KOPT-K1 (cell line): ENCODE results near the gene MAP4K3.
"Not testable (repeated sequence)": the region's sequence is repeated elsewhere in the genome, so short reads cannot be mapped to it uniquely, and the experiment has no call there.

ENCODE experiments used
- H3K27ac ChIP-seq: fragments of 200-600 bp; sonication (generic); 2 replicates; pipeline ENCODE4 v1.5.1; 2016; ENCODE audit warnings: antibody characterized with exemption, mild to moderate bottlenecking, low read depth, low read length; ENCODE audit not compliant: poor library complexity, severe bottlenecking
- H3K36me3 ChIP-seq: fragments of 200-600 bp; sonication (generic); 2 replicates; pipeline ENCODE4 v1.5.1; 2017; ENCODE audit warnings: antibody characterized with exemption, mild to moderate bottlenecking, low read length, moderate library complexity; ENCODE audit not compliant: insufficient read depth
- H3K9me3 ChIP-seq: fragments of 200-600 bp; sonication (generic); 2 replicates; pipeline ENCODE4 v1.5.1; 2017; ENCODE audit warnings: antibody characterized with exemption, low read length, mild to moderate bottlenecking; ENCODE audit not compliant: insufficient read depth, poor library complexity, severe bottlenecking

The MAP4K3 gene

DNA sequence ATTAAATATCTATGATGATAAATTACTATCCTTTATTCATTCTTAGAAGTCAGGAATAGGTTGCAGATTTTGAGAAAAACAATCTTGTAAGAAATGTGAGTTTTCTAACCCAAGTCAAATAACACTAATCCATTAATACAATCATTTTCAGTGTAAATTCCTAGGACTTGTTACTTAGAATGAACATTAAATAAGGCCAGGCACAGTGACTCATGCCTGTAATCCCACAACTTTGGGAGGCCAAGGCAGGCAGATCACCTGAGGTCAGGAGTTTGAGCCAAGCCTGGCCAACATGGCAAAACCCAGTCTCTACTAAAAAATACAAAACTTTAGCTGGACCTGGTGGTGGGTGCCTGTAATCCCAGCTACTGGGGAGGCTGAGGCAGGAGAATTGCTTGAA, 147.5 kb downstream of the MAP4K3 start:
- Histone ChIP-seq H3K27ac (no peak overlapping the region), H3K9me3 (no peaks in the 10 kb centered on the region), H3K36me3 (peaks cover 67% of the 10 kb centered on the region)

DNA sequence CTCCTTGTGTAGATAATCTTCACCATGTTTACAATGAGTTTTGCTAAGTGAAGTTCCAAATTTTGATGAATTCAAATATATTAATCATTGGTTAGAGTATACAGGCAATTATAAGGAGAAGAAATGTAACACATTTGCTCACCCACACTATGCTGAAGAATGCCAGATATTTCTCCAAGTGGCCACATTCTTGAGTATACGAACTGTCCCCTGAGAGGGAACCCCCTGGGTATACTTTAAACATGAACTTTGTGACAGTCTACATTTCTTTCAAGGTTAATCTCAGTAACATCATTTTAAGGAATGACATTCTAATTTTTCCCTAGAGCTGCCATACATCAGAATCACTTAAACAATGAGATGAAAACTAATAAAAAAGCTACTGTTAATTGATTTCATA, 153.5 kb downstream of the MAP4K3 start:
- H3K27ac ChIP-seq: no peak overlapping the region
- H3K36me3 ChIP-seq: peaks cover 53% of the 10 kb centered on the region
- H3K9me3 ChIP-seq: no peaks in the 10 kb centered on the region

DNA sequence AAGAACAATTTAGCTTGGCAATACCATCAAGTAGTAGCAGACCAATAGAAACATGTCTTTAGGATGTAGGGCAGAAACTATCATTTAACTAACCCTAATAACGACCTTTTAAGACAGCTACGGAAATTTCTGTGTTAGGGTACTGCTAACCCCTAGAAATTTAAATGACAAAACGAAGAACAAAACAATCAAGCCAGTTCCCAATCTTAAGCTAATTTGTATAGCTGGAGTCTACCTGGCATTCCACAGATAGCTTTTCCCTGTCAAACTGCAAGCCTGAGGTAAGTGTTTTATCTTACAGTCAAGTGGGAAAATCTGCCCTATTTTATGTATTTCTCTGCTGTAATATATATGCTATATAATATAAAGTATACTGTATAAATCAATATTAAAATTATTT, 155.7 kb downstream of the MAP4K3 start:
- Histone ChIP-seq H3K9me3 (no peaks in the 10 kb centered on the region), H3K27ac (no peak overlapping the region), H3K36me3 (peaks cover 51% of the 10 kb centered on the region)

DNA sequence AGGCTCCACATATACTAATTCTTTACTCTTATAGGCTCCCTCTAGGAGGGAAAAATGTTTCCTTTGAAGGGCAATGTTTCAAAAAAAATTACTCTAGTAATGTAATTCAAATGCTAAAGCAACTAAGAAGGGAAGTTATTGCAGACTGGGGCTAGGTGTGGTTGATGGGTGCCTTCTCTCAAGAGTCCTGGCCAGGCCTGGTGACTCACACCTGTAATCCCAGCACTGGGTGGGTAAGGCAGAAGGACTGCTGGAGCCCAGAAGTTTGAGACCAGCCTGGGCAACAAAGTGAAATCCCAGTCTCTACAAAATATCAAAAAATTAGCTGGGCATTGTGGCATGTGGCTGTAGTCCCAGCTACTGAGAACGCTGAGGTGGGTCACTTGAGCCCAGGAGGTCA, 162.1 kb downstream of the MAP4K3 start:
- no peaks in the 10 kb centered on the region for H3K9me3 ChIP-seq
- H3K36me3 ChIP-seq: peaks cover 56% of the 10 kb centered on the region
- no peak overlapping the region for H3K27ac ChIP-seq

DNA sequence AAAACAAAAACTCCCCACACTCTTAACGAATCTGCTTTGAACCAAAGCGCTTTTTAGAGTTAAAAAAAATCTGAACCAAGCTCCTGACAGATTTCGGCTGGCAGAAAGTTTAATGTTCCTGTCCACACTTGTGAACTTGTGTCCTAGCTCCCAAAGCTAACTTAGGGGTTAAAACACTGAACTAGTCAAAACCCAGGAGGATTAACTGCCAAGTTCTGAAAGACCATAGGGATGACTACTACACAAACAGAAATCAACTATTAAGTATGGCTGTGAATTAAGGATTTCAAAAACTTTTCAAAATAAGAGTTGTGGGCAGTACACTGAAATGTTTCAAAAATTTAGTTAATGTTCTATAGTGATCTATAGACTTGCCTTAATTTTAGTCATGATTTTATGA, 167.1 kb downstream of the MAP4K3 start:
- Histone ChIP-seq H3K9me3 (no peaks in the 10 kb centered on the region), H3K27ac (no peak overlapping the region), H3K36me3 (peaks cover 32% of the 10 kb centered on the region)

DNA sequence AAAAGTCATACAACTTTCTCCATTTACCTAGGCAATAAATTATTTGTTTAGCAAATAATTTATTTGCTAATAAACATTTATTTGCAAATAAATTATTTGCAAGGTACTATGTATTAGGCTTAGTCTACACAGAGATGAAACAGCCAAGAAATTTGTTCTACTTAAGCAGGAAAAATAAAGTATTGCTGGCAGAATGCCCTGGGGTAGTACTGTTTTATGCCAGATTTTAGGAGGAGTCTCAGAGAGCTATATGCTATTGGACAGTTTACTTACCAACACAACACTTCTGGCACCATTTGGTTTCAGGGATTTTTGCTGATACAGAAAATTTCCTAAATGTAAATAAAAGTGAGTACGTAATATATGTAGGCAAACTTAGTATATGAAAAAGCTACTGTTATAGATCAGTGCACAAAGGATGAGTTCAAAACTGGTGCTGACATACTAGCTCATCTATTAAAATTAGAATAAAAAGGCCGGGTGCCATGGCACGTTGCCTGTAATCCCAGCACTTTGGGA, 170.1 kb downstream of the MAP4K3 start:
- peaks cover 30% of the 10 kb centered on the region for H3K36me3 ChIP-seq
- no peak overlapping the region for H3K27ac ChIP-seq
- H3K9me3 ChIP-seq: no peaks in the 10 kb centered on the region

DNA sequence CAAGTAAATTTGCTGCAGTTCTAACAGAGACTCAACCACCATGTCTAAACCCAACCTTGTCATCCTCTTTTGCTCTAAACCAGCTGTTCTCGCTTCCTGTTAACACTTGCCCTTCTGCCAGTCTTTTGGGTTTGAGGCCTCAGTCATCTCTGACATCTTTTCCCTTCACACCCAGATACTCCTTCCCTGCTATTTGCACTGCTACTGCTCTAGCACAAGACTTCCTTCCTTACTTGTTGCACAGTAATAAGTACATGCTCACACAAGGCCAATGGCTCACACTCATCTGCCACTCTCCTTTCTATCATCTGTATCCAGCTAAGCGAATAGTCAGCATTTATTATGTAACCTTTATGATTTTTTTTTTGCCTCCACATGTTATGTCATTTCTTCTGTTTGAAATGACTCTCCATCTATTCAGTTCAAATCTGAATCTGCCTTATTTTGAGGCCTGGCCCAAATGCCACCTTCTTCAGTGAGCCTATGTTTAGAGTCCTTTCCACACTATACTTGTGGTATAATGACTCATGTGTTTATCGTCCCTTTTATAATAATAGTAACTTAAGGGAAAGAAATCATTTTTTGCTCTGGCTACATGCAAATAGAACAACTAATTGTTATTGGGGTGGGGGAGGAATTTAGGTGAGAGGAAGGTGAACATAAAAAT, 170.8 kb downstream of the MAP4K3 start:
- no peak overlapping the region for H3K27ac ChIP-seq
- H3K36me3 ChIP-seq: peaks cover 23% of the 10 kb centered on the region
- H3K9me3 ChIP-seq: no peaks in the 10 kb centered on the region

DNA sequence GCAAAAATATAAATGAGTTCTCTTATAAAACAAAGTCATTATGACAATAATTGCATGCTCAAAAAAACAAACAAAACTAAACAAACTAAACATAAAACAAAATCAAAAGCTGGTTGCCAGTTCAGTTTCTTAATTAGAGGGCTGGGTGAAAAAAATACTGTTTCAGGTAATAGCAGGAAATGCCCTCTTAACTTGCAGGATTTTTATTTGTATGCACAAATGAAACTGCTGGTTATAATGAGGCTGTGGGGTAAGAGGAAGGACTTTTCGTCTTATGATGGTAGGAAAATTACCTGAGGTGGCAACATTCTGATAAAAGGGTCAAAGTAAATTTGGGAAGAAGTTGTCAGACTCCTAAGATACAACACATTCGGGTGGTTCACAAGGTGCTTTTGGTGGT, 171.8 kb downstream of the MAP4K3 start:
- Histone ChIP-seq H3K36me3 (peaks cover 27% of the 10 kb centered on the region), H3K27ac (no peak overlapping the region)

DNA sequence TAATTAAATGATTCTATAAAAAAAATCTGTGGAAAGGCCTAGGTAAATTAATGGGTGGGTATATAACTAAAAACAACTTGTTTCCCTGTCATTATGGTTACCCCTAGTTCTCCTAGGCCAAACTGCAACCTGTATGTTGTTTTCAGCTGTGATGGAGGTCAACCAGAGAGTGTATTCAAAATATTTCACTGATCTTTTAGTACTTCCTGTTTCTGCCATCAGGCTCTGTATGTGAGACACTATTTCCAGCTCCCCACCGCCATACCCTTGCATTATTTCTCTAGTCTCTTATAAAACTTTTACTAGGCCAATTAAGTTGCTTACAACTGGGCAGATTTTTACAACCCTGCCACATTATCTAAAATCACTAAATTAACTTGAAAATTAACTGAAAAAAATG, 172.4 kb downstream of the MAP4K3 start:
- H3K27ac ChIP-seq: no peak overlapping the region
- H3K36me3 ChIP-seq: peaks cover 27% of the 10 kb centered on the region
- no peaks in the 10 kb centered on the region for H3K9me3 ChIP-seq

More for the DNA sequence above, 171.8 kb downstream of the MAP4K3 start:
- H3K9me3 ChIP-seq: no peaks in the 10 kb centered on the region

DNA sequence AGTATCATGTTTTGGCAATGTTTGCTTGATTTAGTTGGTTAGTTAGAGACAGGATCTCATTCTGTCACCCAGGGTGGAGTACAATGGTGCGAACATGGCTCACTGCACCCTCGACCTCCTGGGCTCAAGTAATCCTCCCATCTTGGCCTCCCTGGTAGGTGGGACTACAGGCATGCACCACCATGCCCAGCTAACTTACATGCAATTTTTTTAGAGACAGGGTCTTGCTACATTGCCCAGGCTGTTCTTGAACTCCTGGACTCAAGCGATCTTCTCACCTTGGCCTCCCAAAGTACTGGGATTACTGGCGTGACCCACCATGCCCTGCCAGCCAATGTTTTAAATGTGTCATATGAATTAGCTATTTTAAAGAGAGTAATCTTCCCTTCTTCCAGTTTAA, 177.0 kb downstream of the MAP4K3 start:
- Histone ChIP-seq H3K36me3 (peaks cover 53% of the 10 kb centered on the region), H3K27ac (no peak overlapping the region), H3K9me3 (peaks cover 4% of the 10 kb centered on the region)

DNA sequence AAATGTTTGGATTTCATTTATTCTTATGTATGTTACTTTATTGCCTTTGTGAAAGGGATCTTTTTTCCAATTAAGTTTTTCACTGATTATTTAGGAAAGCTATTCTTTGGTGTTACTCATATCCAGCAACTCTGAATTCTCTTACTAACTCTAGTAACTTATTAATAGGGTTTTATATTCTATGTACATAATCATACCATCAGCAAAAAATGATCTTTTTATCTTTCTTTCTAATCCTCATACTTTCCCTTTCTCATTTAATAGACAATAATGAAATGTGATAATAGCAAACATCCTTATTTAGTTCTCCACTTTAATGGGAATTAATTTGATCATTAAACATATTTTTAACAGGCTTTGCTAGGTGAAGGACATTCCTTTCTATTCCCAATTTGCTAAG, 181.0 kb downstream of the MAP4K3 start:
- H3K27ac ChIP-seq: no peak overlapping the region
- H3K9me3 ChIP-seq: peaks cover 18% of the 10 kb centered on the region
- peaks cover 80% of the 10 kb centered on the region for H3K36me3 ChIP-seq

DNA sequence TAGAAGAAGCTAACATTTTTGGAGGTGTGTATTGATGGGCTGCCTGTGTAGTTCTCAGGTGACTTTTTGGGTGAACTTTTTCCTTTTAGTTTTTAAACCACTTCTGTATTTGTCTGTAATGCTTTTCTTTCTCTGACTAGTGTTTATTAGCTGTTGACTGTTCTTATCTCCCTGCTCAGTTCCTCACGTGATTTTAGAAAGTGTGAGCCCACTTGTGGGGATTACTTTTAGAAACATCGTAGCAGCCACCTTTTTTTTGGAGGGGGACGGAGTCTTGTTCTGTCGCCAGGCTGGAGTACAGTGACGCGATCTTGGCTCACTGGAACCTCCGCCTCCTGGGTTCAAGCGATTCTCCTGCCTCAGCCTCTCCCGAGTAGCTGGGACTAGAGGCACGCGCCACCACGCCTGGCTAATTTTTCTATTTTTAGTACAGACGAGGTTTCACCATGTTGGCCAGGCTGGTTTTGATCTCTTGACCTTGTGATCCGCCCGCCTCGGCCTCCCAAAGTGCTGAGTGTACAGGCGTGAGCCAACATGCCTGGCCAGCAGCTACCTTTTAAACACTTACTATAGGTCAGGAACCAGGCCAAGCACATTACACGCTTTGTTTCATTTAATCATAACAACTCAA, 184.1 kb downstream of the MAP4K3 start:
- H3K9me3 ChIP-seq: peaks cover 25% of the 10 kb centered on the region
- H3K36me3 ChIP-seq: peaks cover 69% of the 10 kb centered on the region
- no peak overlapping the region for H3K27ac ChIP-seq

DNA sequence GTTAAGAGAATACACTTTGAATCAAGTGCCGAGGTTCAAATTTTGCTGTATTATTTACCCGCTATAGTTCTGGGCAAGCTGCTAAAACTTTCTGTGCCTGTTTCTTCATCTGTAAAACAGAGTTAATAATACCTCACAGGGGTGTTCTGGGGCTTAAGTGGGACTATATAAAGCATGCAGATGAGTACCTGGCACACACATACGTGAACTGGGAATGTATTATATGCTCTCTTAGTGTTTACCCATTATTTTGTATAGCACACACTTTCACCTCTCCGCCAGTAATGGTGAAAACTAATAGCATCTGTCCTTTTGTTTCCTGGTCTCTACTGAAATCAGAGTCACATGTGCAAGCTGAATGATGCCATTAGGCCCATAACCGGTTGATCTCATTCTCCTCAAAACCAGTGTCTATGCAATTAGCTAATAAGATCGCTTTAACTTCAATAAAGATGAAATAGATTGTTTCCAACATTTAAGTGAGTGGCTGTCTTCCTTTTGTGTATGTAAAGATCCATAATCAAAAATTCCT, 189.5 kb downstream of the MAP4K3 start:
- peaks cover 20% of the 10 kb centered on the region for H3K9me3 ChIP-seq
- no peak overlapping the region for H3K27ac ChIP-seq
- peaks cover 32% of the 10 kb centered on the region for H3K36me3 ChIP-seq

DNA sequence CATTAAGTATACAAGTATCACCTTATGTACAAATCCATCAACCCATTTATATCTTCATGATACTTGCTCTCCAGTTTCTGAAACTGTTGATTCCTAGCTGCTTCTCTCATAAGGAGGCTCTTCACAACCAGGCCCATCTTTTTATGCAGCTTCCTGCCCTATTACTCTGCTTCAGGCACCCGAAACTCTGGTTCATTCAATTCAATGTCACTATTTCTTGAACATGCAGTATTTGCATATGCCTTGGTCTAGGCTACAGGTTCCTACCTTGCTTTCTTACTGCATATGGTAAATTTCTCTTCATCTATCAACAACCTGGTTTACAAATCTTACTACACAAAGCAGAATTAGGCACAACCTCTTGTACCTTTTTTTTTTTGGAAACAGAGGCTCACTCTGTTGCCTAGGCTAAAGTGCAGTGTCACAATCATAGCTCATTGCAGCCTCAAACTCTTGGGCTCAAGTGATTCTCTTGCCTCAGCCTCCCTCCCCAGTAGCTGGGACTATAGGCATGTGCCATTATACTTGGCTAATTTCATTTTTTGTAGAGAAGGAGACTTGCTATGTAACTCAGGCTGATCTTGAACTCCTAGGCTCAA, 190.6 kb downstream of the MAP4K3 start:
- Histone ChIP-seq H3K9me3 (peaks cover 11% of the 10 kb centered on the region), H3K27ac (no peak overlapping the region), H3K36me3 (peaks cover 21% of the 10 kb centered on the region)

DNA sequence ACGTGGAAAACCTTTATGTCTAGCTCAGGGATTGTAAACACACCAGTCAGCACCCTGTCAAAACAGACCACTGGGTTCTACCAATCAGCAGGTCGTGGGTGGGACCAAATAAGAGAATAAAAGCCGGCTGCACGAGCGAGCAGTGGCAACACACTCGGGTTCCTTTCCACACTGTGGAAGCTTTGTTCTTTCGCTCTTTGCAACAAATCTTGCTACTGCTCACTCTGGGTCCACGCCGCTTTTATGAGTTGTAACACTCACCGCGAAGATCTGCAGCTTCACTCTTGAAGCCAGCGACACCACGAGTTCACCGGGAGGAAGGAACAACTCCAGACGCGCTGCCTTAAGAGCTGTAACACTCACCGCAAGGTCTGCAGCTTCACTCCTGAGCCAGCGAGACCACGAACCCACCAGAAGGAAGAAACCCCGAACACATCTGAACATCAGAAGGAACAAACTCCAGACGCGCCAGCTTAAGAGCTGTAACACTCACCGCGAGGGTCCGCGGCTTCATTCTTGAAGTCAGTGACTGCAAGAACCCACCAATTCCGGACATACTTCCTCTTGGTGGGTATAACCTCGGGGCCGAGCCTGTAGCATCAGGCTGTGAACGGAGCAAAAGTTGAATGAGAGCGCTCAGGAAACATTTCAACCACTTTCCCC, 192.0 kb downstream of the MAP4K3 start:
- H3K36me3 ChIP-seq, H3K9me3 ChIP-seq: not testable (repeated sequence)
- peak overlapping the region; percentile 41 for H3K27ac ChIP-seq
